ENCODE results near the gene RCAN2. TPM values are rescaled to one million over a fixed set of nuclear protein-coding genes. Genes with fewer than 3 reads are reported as not detected.

The RCAN2 gene
- total RNA-seq, 1 donor from 2014 or later: 9.0 TPM

DNA sequence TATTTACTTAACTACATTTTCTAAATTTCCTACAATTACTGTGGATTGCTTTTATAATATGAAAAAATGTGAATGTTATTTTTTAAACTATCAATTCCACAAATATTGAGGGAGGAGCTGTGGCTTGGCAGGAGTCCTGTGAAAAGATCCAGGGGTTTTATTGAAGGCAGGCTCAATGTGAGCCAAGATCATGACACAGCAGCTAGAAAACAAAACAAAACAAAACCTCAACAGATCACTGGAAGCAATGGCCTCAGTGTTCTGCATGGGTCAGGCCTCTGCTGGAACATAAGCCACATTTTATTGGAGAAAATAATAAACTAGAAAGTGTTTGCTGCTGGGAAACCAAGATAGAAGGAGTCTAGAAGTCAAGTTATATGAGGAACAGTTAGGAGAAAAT lies 19.4 kb upstream of the RCAN2 start:
- intact Hi-C loops (cut with DNase I): no loop called here
- no peak overlapping the region for H3K27ac ChIP-seq
- no peaks in the 10 kb centered on the region for H3K36me3 ChIP-seq
- no peaks in the 10 kb centered on the region for H3K9me3 ChIP-seq
- ATAC-seq (peak in 1 of 2 donors; percentile 27), DNase-seq (no peak)
- no peak overlapping the region for H3K4me3 ChIP-seq
- H3K4me1 ChIP-seq: no peaks in the 10 kb centered on the region
- no peaks in the 10 kb centered on the region for H3K27me3 ChIP-seq (ENCODE audit: low read depth)
- TF ChIP-seq, protein P1, sequence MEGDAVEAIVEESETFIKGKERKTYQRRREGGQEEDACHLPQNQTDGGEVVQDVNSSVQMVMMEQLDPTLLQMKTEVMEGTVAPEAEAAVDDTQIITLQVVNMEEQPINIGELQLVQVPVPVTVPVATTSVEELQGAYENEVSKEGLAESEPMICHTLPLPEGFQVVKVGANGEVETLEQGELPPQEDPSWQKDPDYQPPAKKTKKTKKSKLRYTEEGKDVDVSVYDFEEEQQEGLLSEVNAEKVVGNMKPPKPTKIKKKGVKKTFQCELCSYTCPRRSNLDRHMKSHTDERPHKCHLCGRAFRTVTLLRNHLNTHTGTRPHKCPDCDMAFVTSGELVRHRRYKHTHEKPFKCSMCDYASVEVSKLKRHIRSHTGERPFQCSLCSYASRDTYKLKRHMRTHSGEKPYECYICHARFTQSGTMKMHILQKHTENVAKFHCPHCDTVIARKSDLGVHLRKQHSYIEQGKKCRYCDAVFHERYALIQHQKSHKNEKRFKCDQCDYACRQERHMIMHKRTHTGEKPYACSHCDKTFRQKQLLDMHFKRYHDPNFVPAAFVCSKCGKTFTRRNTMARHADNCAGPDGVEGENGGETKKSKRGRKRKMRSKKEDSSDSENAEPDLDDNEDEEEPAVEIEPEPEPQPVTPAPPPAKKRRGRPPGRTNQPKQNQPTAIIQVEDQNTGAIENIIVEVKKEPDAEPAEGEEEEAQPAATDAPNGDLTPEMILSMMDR (IDR thresholded peaks at IDR 0.05): no peak

DNA sequence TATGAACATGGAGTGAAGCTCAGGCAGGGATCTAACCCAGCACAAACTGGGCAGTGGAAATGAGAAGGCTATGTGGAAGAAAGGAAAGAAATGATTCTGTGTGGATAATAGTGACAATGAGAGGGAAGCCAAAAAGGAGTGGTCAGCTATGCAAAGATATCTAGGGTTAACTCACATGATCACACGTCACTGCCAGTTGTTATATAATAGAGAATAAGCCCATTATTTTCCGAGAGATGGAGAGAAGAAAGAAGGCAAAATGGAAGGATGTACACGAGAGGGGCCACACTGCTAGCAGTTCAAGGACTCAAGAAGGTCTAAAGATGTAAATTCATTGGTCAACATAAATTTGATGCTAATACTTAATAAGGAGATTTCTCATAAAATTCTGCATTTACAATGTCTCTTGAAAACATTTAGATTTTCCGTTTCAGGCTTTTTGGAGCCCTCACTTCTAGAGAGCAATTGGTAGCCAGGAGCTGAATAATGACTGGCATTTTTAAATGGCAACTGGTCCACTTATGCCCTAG lies 18.8 kb upstream of the RCAN2 start:
- TF ChIP-seq, protein P1 (IDR thresholded peaks at IDR 0.05): no peak
- Histone ChIP-seq H3K27me3 (ENCODE audit: low read depth) (no peaks in the 10 kb centered on the region), H3K4me1 (no peaks in the 10 kb centered on the region), H3K9me3 (no peaks in the 10 kb centered on the region), H3K36me3 (no peaks in the 10 kb centered on the region), H3K27ac (no peak overlapping the region), H3K4me3 (no peak overlapping the region)
- intact Hi-C loops (cut with DNase I): no loop called here
- ATAC-seq (no peak), DNase-seq (no peak)

DNA sequence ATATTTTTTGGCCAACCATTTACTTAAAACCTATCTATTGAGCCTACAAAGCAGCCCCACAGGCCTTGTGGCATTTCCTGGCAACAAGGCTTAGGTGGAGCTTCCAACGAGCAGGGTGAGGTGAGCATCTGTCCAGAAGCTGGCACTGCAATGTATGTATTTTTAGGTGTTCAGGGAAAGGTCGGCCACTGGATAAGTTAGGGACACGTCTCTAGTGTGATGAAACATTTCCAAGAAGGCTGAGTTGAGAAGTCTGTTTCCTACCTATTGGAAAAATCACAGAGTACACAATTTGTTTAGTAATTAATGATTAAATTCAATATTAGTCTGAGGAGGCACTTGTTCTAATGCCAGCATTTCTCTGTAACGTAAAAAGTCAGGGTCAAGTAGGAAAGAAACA lies 17.8 kb upstream of the RCAN2 start:
- Histone ChIP-seq H3K36me3 (no peaks in the 10 kb centered on the region), H3K9me3 (no peaks in the 10 kb centered on the region), H3K4me3 (no peak overlapping the region), H3K27me3 (ENCODE audit: low read depth) (no peaks in the 10 kb centered on the region), H3K27ac (no peak overlapping the region), H3K4me1 (no peaks in the 10 kb centered on the region)
- intact Hi-C loops (cut with DNase I): no loop called here
- TF ChIP-seq, protein P1 (IDR thresholded peaks at IDR 0.05): no peak
- ATAC-seq (peak in 1 of 2 donors; percentile 77), DNase-seq (no peak)

DNA sequence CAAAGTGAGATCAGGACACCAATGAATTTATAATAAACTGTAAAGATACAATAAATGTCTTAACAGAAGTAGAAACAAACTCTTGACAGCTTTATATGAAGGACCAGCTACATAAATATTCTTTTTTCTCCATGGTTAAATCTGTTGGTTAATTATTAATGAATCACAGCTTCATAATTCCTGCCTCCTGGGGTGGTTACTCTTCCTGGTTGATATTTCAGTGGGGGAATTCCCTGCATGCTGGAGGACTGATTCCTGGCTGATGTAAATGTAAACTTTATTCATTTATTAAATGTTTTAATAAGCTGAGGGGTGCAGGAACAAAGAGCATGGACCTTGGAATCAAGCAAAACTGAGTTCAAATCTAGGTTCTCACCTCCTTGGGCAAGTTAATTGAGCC lies 16.2 kb upstream of the RCAN2 start:
- Histone ChIP-seq H3K27ac (no peak overlapping the region), H3K9me3 (no peaks in the 10 kb centered on the region), H3K4me1 (no peaks in the 10 kb centered on the region), H3K4me3 (no peak overlapping the region), H3K36me3 (no peaks in the 10 kb centered on the region), H3K27me3 (ENCODE audit: low read depth) (no peaks in the 10 kb centered on the region)
- DNase-seq (no peak), ATAC-seq (peak in 1 of 2 donors; percentile 35)
- intact Hi-C loops (cut with DNase I): no loop called here
- TF ChIP-seq, protein P1 (IDR thresholded peaks at IDR 0.05): no peak

DNA sequence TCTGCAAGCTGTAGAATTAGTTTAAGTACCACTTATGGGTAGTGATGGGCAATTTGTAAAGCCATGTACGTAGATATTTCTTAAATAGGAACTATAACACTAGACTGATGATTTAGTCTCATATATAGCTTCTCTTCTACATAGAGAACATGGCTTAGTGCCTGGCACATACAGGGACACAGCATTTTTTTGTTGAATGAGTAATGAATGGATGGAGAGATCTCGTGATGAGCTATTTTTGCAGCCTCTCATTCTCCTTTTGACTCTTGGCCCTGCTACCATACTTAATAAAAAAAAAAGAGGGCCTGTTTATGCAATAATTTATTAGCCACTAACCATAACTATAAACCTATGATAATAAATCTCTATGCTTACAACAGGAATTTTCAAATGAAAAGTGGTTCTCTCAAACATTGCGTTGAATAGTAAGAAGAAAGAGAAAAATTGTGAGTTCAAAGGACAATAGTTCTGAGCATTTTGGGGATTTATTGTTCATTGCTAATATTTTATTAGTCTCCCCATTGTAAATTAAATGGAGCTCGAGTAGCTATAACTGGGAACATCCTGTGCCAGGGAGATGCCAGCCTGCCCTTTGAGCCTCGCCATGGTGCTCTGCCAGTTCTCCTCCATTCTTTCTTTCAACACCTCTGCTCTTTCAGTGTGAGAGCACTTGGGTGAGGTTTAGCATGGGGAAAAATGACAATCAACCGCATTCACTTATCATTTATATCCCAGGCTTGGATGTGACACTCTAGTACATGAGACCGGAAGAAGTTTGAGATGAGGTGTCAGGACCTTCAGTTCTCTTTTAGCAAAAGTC lies 14.7 kb upstream of the RCAN2 start:
- Histone ChIP-seq H3K9me3 (no peaks in the 10 kb centered on the region), H3K36me3 (no peaks in the 10 kb centered on the region), H3K27ac (no peak overlapping the region), H3K27me3 (ENCODE audit: low read depth) (no peaks in the 10 kb centered on the region), H3K4me3 (no peak overlapping the region), H3K4me1 (no peaks in the 10 kb centered on the region)
- DNase-seq (no peak), ATAC-seq (no peak)
- intact Hi-C loops (cut with DNase I): no loop called here
- TF ChIP-seq, protein P1 (IDR thresholded peaks at IDR 0.05): no peak
